HEK293 (cell line): ENCODE results near the gene LPXN.

ENCODE experiments used
- CTCF ChIA-PET: fragments of 350-600 bp; formaldehyde crosslinking; extraction: SDS; loops from one replicate; lab custom pipeline; 2021; ENCODE audit warnings: antibody characterized with exemption; lab: Yijun Ruan, JAX
- POLR2A ChIA-PET: fragments of 300-600 bp; formaldehyde crosslinking; extraction: SDS; loops from one replicate; lab custom pipeline; 2020; ENCODE audit warnings: antibody characterized with exemption, inconsistent platforms; lab: Yijun Ruan, JAX
- H3K27ac ChIP-seq: fragments of 200-500 bp; sonication (Bioruptor generic); 2 replicates; pipeline ENCODE4 v1.5.1; 2014; ENCODE audit warnings: low read depth, low read length, control low read depth, inconsistent platforms; ENCODE audit errors: extremely low read depth
- H3K36me3 ChIP-seq, 2 experiments: fragments of 200-500 bp in 1 of 2; sonication (Bioruptor generic) in 1 of 2; 1 replicate in 1 of 2; 2 replicates in 1 of 2; pipeline ENCODE4 v1.5.1; 2014 to 2017; ENCODE audit warnings: inconsistent platforms in 2 of 2, low read length in 2 of 2; ENCODE audit not compliant: control insufficient read depth in 2 of 2, insufficient read depth in 1 of 2
- H3K4me1 ChIP-seq: fragments of 200-500 bp; sonication (Bioruptor generic); 2 replicates; pipeline ENCODE4 v1.5.1; 2014; ENCODE audit warnings: mild to moderate bottlenecking, low read length, inconsistent platforms; ENCODE audit not compliant: control insufficient read depth, insufficient read depth
- H3K4me3 ChIP-seq: 2 replicates; pipeline ENCODE4 v1.5.1; 2011; ENCODE audit warnings: low read depth, mild to moderate bottlenecking, control low read depth, low read length, moderate library complexity
- H3K9me3 ChIP-seq: fragments of 200-500 bp; sonication (Bioruptor generic); 2 replicates; pipeline ENCODE4 v1.5.1; 2014; ENCODE audit warnings: low read depth, low read length, inconsistent platforms; ENCODE audit not compliant: control insufficient read depth, insufficient read depth
- SCRT2 ChIP-seq: fragments of 450-650 bp; formaldehyde crosslinking; IDR thresholded peaks from 2 replicates; pipeline ENCODE4 v1.5.1; 2016; ENCODE audit warnings: missing biosample characterization, missing genetic modification characterization
- ZBTB17 ChIP-seq: fragments of 450-650 bp; formaldehyde crosslinking; IDR thresholded peaks from 2 replicates; pipeline ENCODE4 v1.5.1; 2016; ENCODE audit warnings: missing biosample characterization, missing genetic modification characterization
- ZNF114 ChIP-seq: fragments of 450-650 bp; formaldehyde crosslinking; IDR thresholded peaks from 2 replicates; pipeline ENCODE4 v1.5.0; 2017; ENCODE audit warnings: missing biosample characterization, missing genetic modification characterization
- ZNF174 ChIP-seq: fragments of 450-650 bp; formaldehyde crosslinking; IDR thresholded peaks from 2 replicates; pipeline ENCODE4 v1.5.0; 2017; ENCODE audit warnings: missing biosample characterization, mild to moderate bottlenecking, missing genetic modification characterization
- ZNF202 ChIP-seq: fragments of 450-650 bp; formaldehyde crosslinking; IDR thresholded peaks from 2 replicates; pipeline ENCODE4 v1.5.1; 2016; ENCODE audit warnings: missing biosample characterization, missing genetic modification characterization, borderline replicate concordance
- ZNF211 ChIP-seq: fragments of 450-650 bp; formaldehyde crosslinking; IDR thresholded peaks from 2 replicates; pipeline ENCODE4 v1.5.1; 2016; ENCODE audit warnings: low read depth, missing biosample characterization, missing genetic modification characterization
- ZNF292 ChIP-seq: fragments of 450-650 bp; formaldehyde crosslinking; IDR thresholded peaks from 2 replicates; pipeline ENCODE4 v1.5.1; 2016; ENCODE audit warnings: low read depth, missing biosample characterization, missing genetic modification characterization, borderline replicate concordance
- ZNF433 ChIP-seq: fragments of 450-650 bp; formaldehyde crosslinking; IDR thresholded peaks from 2 replicates; pipeline ENCODE4 v1.5.1; 2016; ENCODE audit warnings: missing biosample characterization, missing genetic modification characterization, low read depth
- ZNF544 ChIP-seq: fragments of 450-650 bp; formaldehyde crosslinking; IDR thresholded peaks from 2 replicates; pipeline ENCODE4 v1.5.0; 2017; ENCODE audit warnings: missing biosample characterization, missing genetic modification characterization
- ZNF555 ChIP-seq: fragments of 450-650 bp; formaldehyde crosslinking; conservative IDR thresholded peaks from 2 replicates; pipeline ENCODE4 v1.5.1; 2017; ENCODE audit warnings: missing biosample characterization, mild to moderate bottlenecking, missing genetic modification characterization, inconsistent platforms
- ZNF600 ChIP-seq: fragments of 450-650 bp; formaldehyde crosslinking; IDR thresholded peaks from 2 replicates; pipeline ENCODE4 v1.5.1; 2016; ENCODE audit warnings: missing biosample characterization, missing genetic modification characterization
- ZNF610 ChIP-seq: fragments of 450-650 bp; formaldehyde crosslinking; IDR thresholded peaks from 2 replicates; pipeline ENCODE4 v1.5.1; 2016; ENCODE audit warnings: missing biosample characterization, missing genetic modification characterization, borderline replicate concordance
- ZNF660 ChIP-seq: fragments of 450-650 bp; IDR thresholded peaks from 2 replicates; pipeline ENCODE4 v1.5.1; 2018; ENCODE audit warnings: missing biosample characterization, mild to moderate bottlenecking, missing genetic modification characterization
- ZNF791 ChIP-seq: fragments of 450-650 bp; formaldehyde crosslinking; IDR thresholded peaks from 2 replicates; pipeline ENCODE4 v1.5.1; 2016; ENCODE audit warnings: missing biosample characterization, missing genetic modification characterization
- TF ChIP-seq, protein P1 (sequence below): fragments of 450-650 bp; formaldehyde crosslinking; IDR thresholded peaks from 2 replicates; pipeline ENCODE4 v1.5.1; 2016; ENCODE audit warnings: missing biosample characterization, missing genetic modification characterization
- TF ChIP-seq, protein P2 (sequence below): fragments of 450-650 bp; formaldehyde crosslinking; IDR thresholded peaks from 2 replicates; pipeline ENCODE4 v1.5.1; 2017; ENCODE audit warnings: missing biosample characterization, missing genetic modification characterization
- TF ChIP-seq, protein P3 (sequence below): fragments of 450-650 bp; formaldehyde crosslinking; IDR thresholded peaks from 2 replicates; pipeline ENCODE4 v1.5.1; 2016; ENCODE audit warnings: missing biosample characterization, missing genetic modification characterization
- TF ChIP-seq, protein P4 (sequence below): fragments of 450-650 bp; formaldehyde crosslinking; IDR thresholded peaks from 2 replicates; pipeline ENCODE4 v1.5.1; 2016; ENCODE audit warnings: missing biosample characterization, missing genetic modification characterization
- TF ChIP-seq, protein P5 (sequence below): fragments of 450-650 bp; formaldehyde crosslinking; IDR thresholded peaks from 2 replicates; pipeline ENCODE4 v1.5.1; 2017; ENCODE audit warnings: missing biosample characterization, missing genetic modification characterization

Gene LPXN

DNA sequence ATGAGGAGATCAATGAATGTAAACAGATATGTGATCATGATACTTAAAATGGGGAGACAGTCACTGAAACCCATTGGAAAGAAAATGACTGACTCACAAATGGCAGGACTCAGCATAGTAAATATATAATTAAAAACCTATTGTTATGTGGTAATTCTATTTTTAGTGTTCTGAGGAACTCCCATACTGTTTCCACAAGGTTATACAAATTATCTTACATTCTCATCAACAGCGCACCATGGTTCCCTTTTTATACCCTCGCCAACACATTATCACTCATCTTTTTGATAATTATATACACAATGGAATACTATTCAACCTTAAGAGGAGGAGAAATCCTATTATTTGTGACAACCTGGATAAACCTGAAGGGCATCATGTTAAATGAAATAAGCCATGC, 84.8 kb downstream of the LPXN start:
- Histone ChIP-seq H3K4me3 (no peak overlapping the region), H3K4me1 (no peaks in the 10 kb centered on the region), H3K36me3 (no peaks in the 10 kb centered on the region), H3K27ac (no peak overlapping the region), H3K9me3 (no peaks in the 10 kb centered on the region)
- ChIA-PET POLR2A (no interaction called here), CTCF (no interaction called here)
- TF ChIP-seq ZNF433 (no peak), ZNF610 (tag by site-specific recombination) (no peak), ZNF600 (tag by site-specific recombination) (no peak), ZNF202 (tag by site-specific recombination) (no peak), ZNF174 (tag by site-specific recombination) (no peak), ZNF292 (tag by site-specific recombination) (no peak), SCRT2 (tag by site-specific recombination) (no peak), ZNF211 (no peak), ZNF555 (tag by site-specific recombination) (no peak)
- TF ChIP-seq, protein P1, sequence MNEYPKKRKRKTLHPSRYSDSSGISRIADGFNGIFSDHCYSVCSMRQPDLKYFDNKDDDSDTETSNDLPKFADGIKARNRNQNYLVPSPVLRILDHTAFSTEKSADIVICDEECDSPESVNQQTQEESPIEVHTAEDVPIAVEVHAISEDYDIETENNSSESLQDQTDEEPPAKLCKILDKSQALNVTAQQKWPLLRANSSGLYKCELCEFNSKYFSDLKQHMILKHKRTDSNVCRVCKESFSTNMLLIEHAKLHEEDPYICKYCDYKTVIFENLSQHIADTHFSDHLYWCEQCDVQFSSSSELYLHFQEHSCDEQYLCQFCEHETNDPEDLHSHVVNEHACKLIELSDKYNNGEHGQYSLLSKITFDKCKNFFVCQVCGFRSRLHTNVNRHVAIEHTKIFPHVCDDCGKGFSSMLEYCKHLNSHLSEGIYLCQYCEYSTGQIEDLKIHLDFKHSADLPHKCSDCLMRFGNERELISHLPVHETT (tag by site-specific recombination) = no peak
- TF ChIP-seq, protein P2, sequence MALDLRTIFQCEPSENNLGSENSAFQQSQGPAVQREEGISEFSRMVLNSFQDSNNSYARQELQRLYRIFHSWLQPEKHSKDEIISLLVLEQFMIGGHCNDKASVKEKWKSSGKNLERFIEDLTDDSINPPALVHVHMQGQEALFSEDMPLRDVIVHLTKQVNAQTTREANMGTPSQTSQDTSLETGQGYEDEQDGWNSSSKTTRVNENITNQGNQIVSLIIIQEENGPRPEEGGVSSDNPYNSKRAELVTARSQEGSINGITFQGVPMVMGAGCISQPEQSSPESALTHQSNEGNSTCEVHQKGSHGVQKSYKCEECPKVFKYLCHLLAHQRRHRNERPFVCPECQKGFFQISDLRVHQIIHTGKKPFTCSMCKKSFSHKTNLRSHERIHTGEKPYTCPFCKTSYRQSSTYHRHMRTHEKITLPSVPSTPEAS (tag by site-specific recombination) = no peak
- TF ChIP-seq, protein P3, sequence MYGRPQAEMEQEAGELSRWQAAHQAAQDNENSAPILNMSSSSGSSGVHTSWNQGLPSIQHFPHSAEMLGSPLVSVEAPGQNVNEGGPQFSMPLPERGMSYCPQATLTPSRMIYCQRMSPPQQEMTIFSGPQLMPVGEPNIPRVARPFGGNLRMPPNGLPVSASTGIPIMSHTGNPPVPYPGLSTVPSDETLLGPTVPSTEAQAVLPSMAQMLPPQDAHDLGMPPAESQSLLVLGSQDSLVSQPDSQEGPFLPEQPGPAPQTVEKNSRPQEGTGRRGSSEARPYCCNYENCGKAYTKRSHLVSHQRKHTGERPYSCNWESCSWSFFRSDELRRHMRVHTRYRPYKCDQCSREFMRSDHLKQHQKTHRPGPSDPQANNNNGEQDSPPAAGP = no peak
- TF ChIP-seq, protein P4, sequence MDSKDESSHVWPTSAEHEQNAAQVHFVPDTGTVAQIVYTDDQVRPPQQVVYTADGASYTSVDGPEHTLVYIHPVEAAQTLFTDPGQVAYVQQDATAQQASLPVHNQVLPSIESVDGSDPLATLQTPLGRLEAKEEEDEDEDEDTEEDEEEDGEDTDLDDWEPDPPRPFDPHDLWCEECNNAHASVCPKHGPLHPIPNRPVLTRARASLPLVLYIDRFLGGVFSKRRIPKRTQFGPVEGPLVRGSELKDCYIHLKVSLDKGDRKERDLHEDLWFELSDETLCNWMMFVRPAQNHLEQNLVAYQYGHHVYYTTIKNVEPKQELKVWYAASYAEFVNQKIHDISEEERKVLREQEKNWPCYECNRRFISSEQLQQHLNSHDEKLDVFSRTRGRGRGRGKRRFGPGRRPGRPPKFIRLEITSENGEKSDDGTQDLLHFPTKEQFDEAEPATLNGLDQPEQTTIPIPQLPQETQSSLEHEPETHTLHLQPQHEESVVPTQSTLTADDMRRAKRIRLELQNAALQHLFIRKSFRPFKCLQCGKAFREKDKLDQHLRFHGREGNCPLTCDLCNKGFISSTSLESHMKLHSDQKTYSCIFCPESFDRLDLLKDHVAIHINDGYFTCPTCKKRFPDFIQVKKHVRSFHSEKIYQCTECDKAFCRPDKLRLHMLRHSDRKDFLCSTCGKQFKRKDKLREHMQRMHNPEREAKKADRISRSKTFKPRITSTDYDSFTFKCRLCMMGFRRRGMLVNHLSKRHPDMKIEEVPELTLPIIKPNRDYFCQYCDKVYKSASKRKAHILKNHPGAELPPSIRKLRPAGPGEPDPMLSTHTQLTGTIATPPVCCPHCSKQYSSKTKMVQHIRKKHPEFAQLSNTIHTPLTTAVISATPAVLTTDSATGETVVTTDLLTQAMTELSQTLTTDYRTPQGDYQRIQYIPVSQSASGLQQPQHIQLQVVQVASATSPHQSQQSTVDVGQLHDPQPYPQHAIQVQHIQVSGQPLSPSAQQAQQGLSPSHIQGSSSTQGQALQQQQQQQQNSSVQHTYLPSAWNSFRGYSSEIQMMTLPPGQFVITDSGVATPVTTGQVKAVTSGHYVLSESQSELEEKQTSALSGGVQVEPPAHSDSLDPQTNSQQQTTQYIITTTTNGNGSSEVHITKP = no peak

DNA sequence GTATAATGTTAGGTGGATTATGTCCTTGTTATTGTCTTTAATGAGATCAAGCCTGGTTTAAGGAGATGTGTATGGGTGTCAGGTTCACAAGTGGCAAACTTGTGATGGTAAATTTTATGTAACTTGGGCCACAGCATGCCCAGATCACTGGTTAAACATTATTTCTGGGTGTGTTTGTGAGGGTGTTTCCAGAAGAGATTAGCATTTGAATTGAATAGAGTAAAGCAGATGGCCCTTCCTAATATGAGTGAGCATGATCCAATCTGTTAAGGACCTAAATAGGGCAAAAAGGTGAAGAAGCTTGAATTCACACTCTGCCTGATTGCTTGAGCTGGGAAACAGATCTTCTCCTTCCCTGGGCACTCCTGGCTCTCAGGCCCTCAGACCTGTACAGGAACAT, 88.5 kb downstream of the LPXN start:
- CTCF ChIA-PET = no interaction called here

More for the DNA sequence above, 88.5 kb downstream of the LPXN start:
- POLR2A ChIA-PET = no interaction called here
- no peak overlapping the region for H3K4me3 ChIP-seq
- no peak overlapping the region for H3K27ac ChIP-seq
- TF ChIP-seq, protein P2 (tag by site-specific recombination) = no peak
- TF ChIP-seq ZNF114 = no peak
- no peak for TF ChIP-seq ZNF544
- TF ChIP-seq ZNF791 = no peak
- no peak for TF ChIP-seq ZNF660 (tag by site-specific recombination)
- no peak for TF ChIP-seq ZBTB17
- TF ChIP-seq, protein P5, sequence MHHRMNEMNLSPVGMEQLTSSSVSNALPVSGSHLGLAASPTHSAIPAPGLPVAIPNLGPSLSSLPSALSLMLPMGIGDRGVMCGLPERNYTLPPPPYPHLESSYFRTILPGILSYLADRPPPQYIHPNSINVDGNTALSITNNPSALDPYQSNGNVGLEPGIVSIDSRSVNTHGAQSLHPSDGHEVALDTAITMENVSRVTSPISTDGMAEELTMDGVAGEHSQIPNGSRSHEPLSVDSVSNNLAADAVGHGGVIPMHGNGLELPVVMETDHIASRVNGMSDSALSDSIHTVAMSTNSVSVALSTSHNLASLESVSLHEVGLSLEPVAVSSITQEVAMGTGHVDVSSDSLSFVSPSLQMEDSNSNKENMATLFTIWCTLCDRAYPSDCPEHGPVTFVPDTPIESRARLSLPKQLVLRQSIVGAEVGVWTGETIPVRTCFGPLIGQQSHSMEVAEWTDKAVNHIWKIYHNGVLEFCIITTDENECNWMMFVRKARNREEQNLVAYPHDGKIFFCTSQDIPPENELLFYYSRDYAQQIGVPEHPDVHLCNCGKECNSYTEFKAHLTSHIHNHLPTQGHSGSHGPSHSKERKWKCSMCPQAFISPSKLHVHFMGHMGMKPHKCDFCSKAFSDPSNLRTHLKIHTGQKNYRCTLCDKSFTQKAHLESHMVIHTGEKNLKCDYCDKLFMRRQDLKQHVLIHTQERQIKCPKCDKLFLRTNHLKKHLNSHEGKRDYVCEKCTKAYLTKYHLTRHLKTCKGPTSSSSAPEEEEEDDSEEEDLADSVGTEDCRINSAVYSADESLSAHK = no peak
- no peaks in the 10 kb centered on the region for H3K36me3 ChIP-seq
- no peaks in the 10 kb centered on the region for H3K4me1 ChIP-seq
- H3K9me3 ChIP-seq = no peaks in the 10 kb centered on the region
